MM.1S (cell line): ENCODE results near the gene KCND2.

Source experiments
- DNase-seq: peaks from one replicate; pipeline ENCODE4 v3.0.0-alpha.2; 2015
- H2AFZ ChIP-seq: fragments of 300-600 bp; sonication (generic); 2 replicates; pipeline ENCODE4 v1.6.0; 2016; ENCODE audit warnings: antibody characterized with exemption, low read length
- H3F3A ChIP-seq: fragments of 300-600 bp; sonication (generic); 2 replicates; pipeline ENCODE4 v1.6.1; 2016; ENCODE audit warnings: mild to moderate bottlenecking, antibody characterized with exemption, low read length, moderate library complexity, mixed read lengths; ENCODE audit not compliant: insufficient read depth
- H3K27ac ChIP-seq: fragments of 300-600 bp; sonication (generic); 2 replicates; pipeline ENCODE4 v1.5.1; 2016; ENCODE audit warnings: mild to moderate bottlenecking, low read length
- H3K27me3 ChIP-seq: fragments of 300-600 bp; sonication (generic); replicated peaks from 2 replicates; pipeline ENCODE4 v1.6.0; 2016; ENCODE audit warnings: low read length; ENCODE audit not compliant: insufficient read depth
- H3K36me3 ChIP-seq: fragments of 300-600 bp; sonication (generic); replicated peaks from 2 replicates; pipeline ENCODE4 v1.6.1; 2016; ENCODE audit warnings: mild to moderate bottlenecking, low read length, mixed read lengths; ENCODE audit not compliant: insufficient read depth
- H3K4me1 ChIP-seq: fragments of 300-600 bp; sonication (generic); 2 replicates; pipeline ENCODE4 v1.6.1; 2016; ENCODE audit warnings: low read length, mixed read lengths
- H3K4me2 ChIP-seq: fragments of 300-600 bp; sonication (generic); 2 replicates; pipeline ENCODE4 v1.6.0; 2016; ENCODE audit warnings: low read depth, low read length
- H3K4me3 ChIP-seq: fragments of 300-600 bp; sonication (generic); 2 replicates; pipeline ENCODE4 v1.5.1; 2016; ENCODE audit warnings: low read length, mixed read lengths
- H3K79me2 ChIP-seq: fragments of 300-600 bp; sonication (generic); 2 replicates; pipeline ENCODE4 v1.6.1; 2016; ENCODE audit warnings: mixed run types, low read length, mixed read lengths
- H3K9ac ChIP-seq: fragments of 300-600 bp; sonication (generic); 2 replicates; pipeline ENCODE4 v1.6.1; 2016; ENCODE audit warnings: low read length, mixed read lengths
- H3K9me2 ChIP-seq: fragments of 300-600 bp; sonication (generic); replicated peaks from 2 replicates; pipeline ENCODE4 v1.6.1; 2016; ENCODE audit warnings: mild to moderate bottlenecking, low read length, mixed read lengths; ENCODE audit not compliant: insufficient read depth
- H3K9me3 ChIP-seq: fragments of 300-600 bp; sonication (generic); replicated peaks from 2 replicates; pipeline ENCODE4 v1.6.1; 2016; ENCODE audit warnings: mild to moderate bottlenecking, low read length, mixed read lengths; ENCODE audit not compliant: insufficient read depth
- H4K20me1 ChIP-seq: fragments of 300-600 bp; sonication (generic); 2 replicates; pipeline ENCODE4 v1.6.1; 2016; ENCODE audit warnings: mild to moderate bottlenecking, low read length, moderate library complexity, mixed read lengths; ENCODE audit not compliant: insufficient read depth
- CTCF ChIP-seq: fragments of 300-600 bp; sonication (generic); IDR thresholded peaks from 2 replicates; pipeline ENCODE4 v1.5.1; 2016; ENCODE audit warnings: antibody characterized with exemption, low read length, mixed read lengths
- EZH2 ChIP-seq: fragments of 300-600 bp; sonication (generic); optimal IDR thresholded peaks from 2 replicates; pipeline ENCODE3; 2017; ENCODE audit warnings: low read depth, mild to moderate bottlenecking, antibody characterized with exemption, low read length, mixed read lengths
- EZH2phosphoT487 ChIP-seq: fragments of 300-600 bp; sonication (generic); IDR thresholded peaks from 2 replicates; pipeline ENCODE4 v1.6.1; 2018; ENCODE audit warnings: antibody characterized with exemption, low read length

The KCND2 gene

GRCh38 chr7:120586571-120586970 lies 313.6 kb downstream of the KCND2 start:
- DNase-seq: no peak
- Histone ChIP-seq H3K27ac (no peak overlapping the region), H2AFZ (no peak overlapping the region), H3F3A (no peaks in the 10 kb centered on the region), H3K27me3 (no peaks in the 10 kb centered on the region), H3K9ac (no peak overlapping the region), H3K36me3 (no peaks in the 10 kb centered on the region), H3K4me2 (no peak overlapping the region), H3K9me3 (no peaks in the 10 kb centered on the region), H3K4me1 (no peaks in the 10 kb centered on the region), H4K20me1 (no peaks in the 10 kb centered on the region), H3K9me2 (no peaks in the 10 kb centered on the region), H3K4me3 (no peak overlapping the region), H3K79me2 (no peaks in the 10 kb centered on the region)
- TF ChIP-seq EZH2phosphoT487 (no peak), CTCF (no peak), EZH2 (no peak)

GRCh38 chr7:120587243-120587642 lies 314.3 kb downstream of the KCND2 start:
- H3K27ac ChIP-seq: no peak overlapping the region
- H3K4me3 ChIP-seq: no peak overlapping the region
- no peaks in the 10 kb centered on the region for H3K27me3 ChIP-seq
- no peaks in the 10 kb centered on the region for H3K9me3 ChIP-seq
- H3K9me2 ChIP-seq: no peaks in the 10 kb centered on the region
- H4K20me1 ChIP-seq: no peaks in the 10 kb centered on the region
- no peaks in the 10 kb centered on the region for H3K36me3 ChIP-seq
- TF ChIP-seq EZH2phosphoT487 (no peak), CTCF (no peak), EZH2 (no peak)
- H3K79me2 ChIP-seq: no peaks in the 10 kb centered on the region
- H3K4me1 ChIP-seq: no peaks in the 10 kb centered on the region
- H3F3A ChIP-seq: no peaks in the 10 kb centered on the region
- no peak overlapping the region for H3K9ac ChIP-seq
- H2AFZ ChIP-seq: no peak overlapping the region
- DNase-seq: no peak
- H3K4me2 ChIP-seq: no peak overlapping the region

GRCh38 chr7:120588416-120588815 lies 315.4 kb downstream of the KCND2 start:
- no peak for TF ChIP-seq EZH2phosphoT487
- TF ChIP-seq EZH2: no peak
- TF ChIP-seq CTCF: no peak
- Histone ChIP-seq H3K4me3 (no peak overlapping the region), H3F3A (no peaks in the 10 kb centered on the region), H3K9me3 (no peaks in the 10 kb centered on the region), H3K9ac (no peak overlapping the region), H3K36me3 (no peaks in the 10 kb centered on the region), H4K20me1 (no peaks in the 10 kb centered on the region), H3K27me3 (no peaks in the 10 kb centered on the region), H3K27ac (no peak overlapping the region), H3K79me2 (no peaks in the 10 kb centered on the region), H2AFZ (no peak overlapping the region), H3K4me1 (no peaks in the 10 kb centered on the region), H3K9me2 (no peaks in the 10 kb centered on the region), H3K4me2 (no peak overlapping the region)
- no peak for DNase-seq

- H3K27ac ChIP-seq: no peak overlapping the region
- no peak overlapping the region for H2AFZ ChIP-seq
- no peaks in the 10 kb centered on the region for H4K20me1 ChIP-seq
- H3K4me2 ChIP-seq: no peak overlapping the region
- no peak overlapping the region for H3K4me3 ChIP-seq
- no peak for DNase-seq
- H3K27me3 ChIP-seq: no peaks in the 10 kb centered on the region
- TF ChIP-seq EZH2phosphoT487: no peak
- no peak for TF ChIP-seq EZH2
- TF ChIP-seq CTCF: no peak
- H3F3A ChIP-seq: no peaks in the 10 kb centered on the region
- no peak overlapping the region for H3K9ac ChIP-seq
- H3K9me3 ChIP-seq: no peaks in the 10 kb centered on the region
- no peaks in the 10 kb centered on the region for H3K36me3 ChIP-seq
- H3K79me2 ChIP-seq: no peaks in the 10 kb centered on the region
- H3K9me2 ChIP-seq: no peaks in the 10 kb centered on the region
- H3K4me1 ChIP-seq: no peaks in the 10 kb centered on the region
Measured at GRCh38 chr7:120588862-120589261, 315.9 kb downstream of the KCND2 start.
